GM12878 (cell line): ENCODE results near the gene PDE6D. TPM values are rescaled to one million over a fixed set of nuclear protein-coding genes. Genes with fewer than 3 reads are reported as not detected.
A peak's percentile ranks its signal among the peaks of the same experiment; 100 is the strongest.

ENCODE experiments used
- ATAC-seq: fragments of 200-7000 bp; cut with Tn5 transposase; 3 replicates; pipeline ENCODE4 v1.9.1; 2020; ENCODE audit warnings: mild to moderate bottlenecking, moderate library complexity
- BruUV-seq: library from RNA; stranded (reverse); fragments of 400-500 nt; replicated peaks from 2 replicates; lab custom pipeline; 2021; lab: Mats Ljungman, UMichigan
- CTCF ChIA-PET: fragments of 300-600 bp; sonication (Branson Sonifier 250); formaldehyde crosslinking; extraction: SDS; loops from one replicate; lab custom pipeline; 2021; ENCODE audit warnings: inconsistent platforms; lab: Yijun Ruan, JAX
- POLR2A ChIA-PET: fragments of 350-600 bp; formaldehyde crosslinking; extraction: SDS; loops from one replicate; lab custom pipeline; 2021; ENCODE audit warnings: inconsistent platforms; lab: Charles Lee
- RAD21 ChIA-PET: fragments of 300-600 bp; sonication (Branson Sonifier 250); formaldehyde crosslinking; loops from one replicate; lab custom pipeline; 2023; ENCODE audit warnings: antibody characterized with exemption; ENCODE audit not compliant: unreplicated experiment; lab: Charles Lee
- SMC1A ChIA-PET: fragments of 300-600 bp; sonication (Branson Sonifier 250); formaldehyde crosslinking; loops from one replicate; lab custom pipeline; 2023; ENCODE audit not compliant: unreplicated experiment, uncharacterized antibody; lab: Charles Lee
- DNase-seq: peaks from one replicate; pipeline ENCODE4 v3.0.0-alpha.2; 2011; ENCODE audit warnings: low read depth, low spot score
- FAIRE-seq: peaks from 3 replicates; lab custom pipeline; 2011; peaks lifted over from hg19 to GRCh38; lab: Jason Lieb, UNC
- H2AFZ ChIP-seq: 2 replicates; pipeline ENCODE4 v1.6.0; 2011; ENCODE audit warnings: low read depth, low read length, control low read depth; ENCODE audit not compliant: control insufficient read depth
- H3K27ac ChIP-seq: 2 replicates; pipeline ENCODE4 v1.5.1; 2011; ENCODE audit warnings: control low read depth; ENCODE audit not compliant: control insufficient read depth, insufficient read depth
- H3K27me3 ChIP-seq, 2 experiments: replicated peaks in 1 of 2; 2 replicates each; pipeline versions ENCODE4 v1.6.0 to v1.6.1; 2011; ENCODE audit warnings: low read length in 1 of 2; ENCODE audit not compliant: control insufficient read depth in 2 of 2, insufficient read depth in 2 of 2
- H3K36me3 ChIP-seq, 2 experiments: 2 replicates each; pipeline ENCODE4 v1.5.1; 2011; ENCODE audit warnings: low read length in 1 of 2; ENCODE audit not compliant: control insufficient read depth in 2 of 2, insufficient read depth in 2 of 2
- H3K4me1 ChIP-seq: 2 replicates; pipeline ENCODE4 v1.6.1; 2011; ENCODE audit warnings: mild to moderate bottlenecking, low read length, moderate library complexity, mixed read lengths; ENCODE audit not compliant: control insufficient read depth, insufficient read depth
- H3K4me2 ChIP-seq: 2 replicates; pipeline ENCODE4 v1.6.0; 2011; ENCODE audit warnings: control low read depth; ENCODE audit not compliant: control insufficient read depth, insufficient read depth
- H3K4me3 ChIP-seq: fragments of 200-600 bp; sonication (generic); 2 replicates; pipeline ENCODE4 v1.5.1; 2016
- H3K79me2 ChIP-seq: 2 replicates; pipeline ENCODE4 v1.6.0; 2011; ENCODE audit warnings: low read length; ENCODE audit not compliant: control insufficient read depth, insufficient read depth
- H3K9ac ChIP-seq: 2 replicates; pipeline ENCODE4 v1.8.0; 2011; ENCODE audit warnings: low read length, control low read depth, mixed read lengths; ENCODE audit not compliant: control insufficient read depth, insufficient read depth
- H3K9me3 ChIP-seq: replicated peaks from 3 replicates; pipeline ENCODE4 v1.5.1; 2011; ENCODE audit warnings: mild to moderate bottlenecking, low read length; ENCODE audit not compliant: control insufficient read depth, insufficient read depth
- H4K20me1 ChIP-seq: 2 replicates; pipeline ENCODE4 v1.6.0; 2011; ENCODE audit not compliant: control insufficient read depth, insufficient read depth
- ATF7 ChIP-seq: fragments of 450-650 bp; IDR thresholded peaks from 2 replicates; pipeline ENCODE4 v1.6.1; 2016; ENCODE audit warnings: low read depth, mild to moderate bottlenecking
- CHD1 ChIP-seq: IDR thresholded peaks from 2 replicates; pipeline ENCODE4 v1.6.1; 2012; ENCODE audit warnings: low read depth, low read length, improper control_type of control experiment
- ESRRA ChIP-seq: IDR thresholded peaks from 2 replicates; pipeline ENCODE4 v1.6.1; 2012; ENCODE audit warnings: mild to moderate bottlenecking, low read length, improper control_type of control experiment
- NBN ChIP-seq: fragments of 450-650 bp; IDR thresholded peaks from 2 replicates; pipeline ENCODE4 v1.6.1; 2016
- POLR2A ChIP-seq: IDR thresholded peaks from 2 replicates; pipeline ENCODE4 v1.6.1; 2011; ENCODE audit warnings: low read depth, mild to moderate bottlenecking, low read length
- POLR2AphosphoS2 ChIP-seq: IDR thresholded peaks from 2 replicates; pipeline ENCODE4 v1.6.1; 2011; ENCODE audit warnings: low read depth, mild to moderate bottlenecking, low read length, improper control_type of control experiment, moderate library complexity
- RELB ChIP-seq: fragments of 450-650 bp; IDR thresholded peaks from 2 replicates; pipeline ENCODE4 v1.6.1; 2017; ENCODE audit warnings: low read depth, mild to moderate bottlenecking, moderate library complexity
- SMARCA5 ChIP-seq: fragments of 450-650 bp; IDR thresholded peaks from 2 replicates; pipeline ENCODE4 v1.6.1; 2017; ENCODE audit warnings: mild to moderate bottlenecking
- TCF3 ChIP-seq: IDR thresholded peaks from 2 replicates; pipeline ENCODE4 v1.6.1; 2012; ENCODE audit warnings: low read depth, mild to moderate bottlenecking, low read length, borderline replicate concordance; ENCODE audit not compliant: insufficient read depth
- ZBTB4 ChIP-seq: fragments of 450-650 bp; formaldehyde crosslinking; IDR thresholded peaks from 2 replicates; pipeline ENCODE4 v1.4.0; 2022; ENCODE audit warnings: mild to moderate bottlenecking, moderate library complexity
- WGBS: methylation state at CpG from one replicate; pipeline ENCODE4 v1.1.6; 2016; ENCODE audit warnings: low lambda C conversion rate; ENCODE audit not compliant: insufficient replicate concordance, insufficient coverage; ENCODE audit errors: missing lambda C conversion rate; 5-methylcytosine and 5-hydroxymethylcytosine counted together
- in situ Hi-C: fragments of 300-500 bp; cut with MboI; formaldehyde crosslinking; loops from 9 replicates; pipeline ENCODE4 v1.14.3; 2018; ENCODE audit warnings: mixed read lengths
- intact Hi-C: fragments of 100-400 bp; cut with micrococcal nuclease; formaldehyde crosslinking; loops from one replicate; pipeline ENCODE4 v1.14.2; 2022; ENCODE audit not compliant: unreplicated experiment
- polyA plus RNA-seq, 11 experiments: library from polyadenylated mRNA; depleted of rRNA in 4 of 11; unstranded in 6 of 11; stranded (reverse) in 5 of 11; fragments of >200 nt; fragmentation: Nextera tagmentation in 4 of 11; fragmentation: Illumina TruSeq in 1 of 11; extraction: Ambion mirVana in 4 of 11; extraction: Trizol in 1 of 11; gene quantifications; 1 replicate in 1 of 11; 2 replicates in 10 of 11; pipeline versions ENCODE4 v1.2.1 to v1.2.3, GENCODE V29; 2011 to 2016; ENCODE audit warnings: inconsistent platforms in 2 of 11, missing spikeins in 2 of 11, low read depth in 1 of 11
- total RNA-seq, 4 experiments: library from RNA; depleted of rRNA in 3 of 4; stranded (reverse); fragments of >200 nt in 3 of 4; fragmentation: Illumina TruSeq in 1 of 4; extraction: Trizol in 1 of 4; gene quantifications; 2 replicates each; pipeline versions ENCODE4 v1.2.1 to v1.2.3, GENCODE V29; 2013 to 2021
- TF ChIP-seq, protein P1 (sequence below): fragments of 450-650 bp; IDR thresholded peaks from 2 replicates; pipeline ENCODE4 v1.6.1; 2016; ENCODE audit warnings: mild to moderate bottlenecking

PDE6D gene
- total and polyA plus RNA-seq, 10 of the 15 experiments (the other 5 are each of a cell fraction or from before 2014, with no cell fraction given), result 8.2 to 69.4 (median 56.2) TPM

DNA sequence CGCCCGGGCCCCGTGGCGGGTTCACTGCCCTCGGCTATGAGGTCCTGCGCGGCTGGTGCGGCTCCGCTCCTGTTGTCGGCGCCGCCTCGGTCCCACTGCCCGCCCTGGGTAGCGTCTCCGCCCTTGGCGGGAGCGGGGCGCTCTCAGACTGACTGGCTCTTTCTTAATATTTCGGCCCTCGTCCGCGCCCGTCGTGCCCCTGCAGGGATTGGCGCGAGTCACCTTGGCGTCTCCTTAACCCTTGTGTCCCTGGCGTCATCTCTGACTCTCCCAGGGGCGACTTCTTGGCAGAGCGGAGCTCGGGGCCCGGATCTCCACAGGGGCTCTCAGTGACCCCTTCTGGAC, 71.5 kb downstream of the PDE6D start:
- ChIA-PET RAD21 (interaction anchor here (1.7 to 5.2 kb wide), 3 partner anchors 34 to 97 kb away, joined by 11 to 38 read pairs (median 23); no protein-coding TSS in a partner anchor), SMC1A (interaction anchor here (1.5 to 16.5 kb wide), 2 partner anchors 34 to 97 kb away, joined by 3 to 343 read pairs; no protein-coding TSS in a partner anchor), POLR2A (interaction anchor here (0.6 to 4.4 kb wide), 8 partner anchors 11 to 101 kb away, joined by 3 to 78 read pairs (median 4); no protein-coding TSS in a partner anchor), CTCF (interaction anchor here (0.6 to 10.5 kb wide), 5 partner anchors 15 to 97 kb away, joined by 3 to 164 read pairs (median 3); no protein-coding TSS in a partner anchor)
- Histone ChIP-seq H3K4me1 (peaks cover 24% of the 10 kb centered on the region), H3K27me3 (no peaks in the 10 kb centered on the region), H2AFZ (no peak overlapping the region), H3K4me2 (peak overlapping the region; percentile 79), H4K20me1 (peaks cover 15% of the 10 kb centered on the region), H3K9ac (peak overlapping the region; percentile 99), H3K9me3 (no peaks in the 10 kb centered on the region), H3K79me2 (peaks cover 71% of the 10 kb centered on the region), H3K36me3 (peaks cover 8 to 21% of the 10 kb centered on the region in 2 experiments), H3K4me3 (peak overlapping the region; percentile 86), H3K27ac (peak overlapping the region; percentile 91)
- in situ Hi-C loops, result no loop called here
- intact Hi-C loops, result no loop called here
- no TSS peak for BruUV-seq
- DNase-seq, result no peak
- ATAC-seq, result no peak
- FAIRE-seq, result no peak
- 1% methylated on average over 33 of the region's 33 CpGs for WGBS
- 0 out of 2 replicates have a peak, but pooled peaks have one; percentile 8 for TF ChIP-seq RELB
- TF ChIP-seq POLR2AphosphoS2, result 0 out of 2 replicates have a peak, but pooled peaks have one; percentile 5
- TF ChIP-seq ZBTB4 (CRISPR knock-in tag), result no peak
- no peak for TF ChIP-seq SMARCA5
- no peak for TF ChIP-seq TCF3
- no peak for TF ChIP-seq ATF7
- no peak for TF ChIP-seq POLR2A
- 0 out of 2 replicates have a peak, but pooled peaks have one; percentile 13 for TF ChIP-seq NBN
- TF ChIP-seq CHD1, result peak; percentile 82
- TF ChIP-seq ESRRA, result 0 out of 2 replicates have a peak, but pooled peaks have one; percentile 5
- TF ChIP-seq, protein P1, sequence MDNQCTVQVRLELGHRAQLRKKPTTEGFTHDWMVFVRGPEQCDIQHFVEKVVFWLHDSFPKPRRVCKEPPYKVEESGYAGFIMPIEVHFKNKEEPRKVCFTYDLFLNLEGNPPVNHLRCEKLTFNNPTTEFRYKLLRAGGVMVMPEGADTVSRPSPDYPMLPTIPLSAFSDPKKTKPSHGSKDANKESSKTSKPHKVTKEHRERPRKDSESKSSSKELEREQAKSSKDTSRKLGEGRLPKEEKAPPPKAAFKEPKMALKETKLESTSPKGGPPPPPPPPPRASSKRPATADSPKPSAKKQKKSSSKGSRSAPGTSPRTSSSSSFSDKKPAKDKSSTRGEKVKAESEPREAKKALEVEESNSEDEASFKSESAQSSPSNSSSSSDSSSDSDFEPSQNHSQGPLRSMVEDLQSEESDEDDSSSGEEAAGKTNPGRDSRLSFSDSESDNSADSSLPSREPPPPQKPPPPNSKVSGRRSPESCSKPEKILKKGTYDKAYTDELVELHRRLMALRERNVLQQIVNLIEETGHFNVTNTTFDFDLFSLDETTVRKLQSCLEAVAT, result 0 out of 2 replicates have a peak, but pooled peaks have one; percentile 88
